ENCODE measurements around the gene KIF26B.

The KIF26B gene

GRCh38 chr1:245437369-245438062, 282.7 kb downstream of the KIF26B start:
- no peak for DNase-seq

- no peak for DNase-seq
These were observed 286.1 kb downstream of the KIF26B start for GRCh38 chr1:245440922-245441321.

GRCh38 chr1:245441689-245442088, 286.9 kb downstream of the KIF26B start:
- no peak for DNase-seq

- no peak for DNase-seq
These were observed 289.5 kb downstream of the KIF26B start for GRCh38 chr1:245444147-245444828.

- no peak for DNase-seq
These were observed 290.2 kb downstream of the KIF26B start for GRCh38 chr1:245444945-245445344.

- no peak for DNase-seq
These were observed 293.7 kb downstream of the KIF26B start for GRCh38 chr1:245448531-245448930.

- no peak for DNase-seq
These were observed 294.2 kb downstream of the KIF26B start for GRCh38 chr1:245448975-245449431.

- no peak for DNase-seq
These were observed 298.8 kb downstream of the KIF26B start for GRCh38 chr1:245453541-245453940.

- no peak for DNase-seq
These were observed 299.3 kb downstream of the KIF26B start for GRCh38 chr1:245454051-245454450.

- DNase-seq: no peak
These were observed 302.8 kb downstream of the KIF26B start for GRCh38 chr1:245457562-245457961.

- DNase-seq: no peak
These were observed 303.4 kb downstream of the KIF26B start for GRCh38 chr1:245458234-245458633.

GRCh38 chr1:245458761-245459174, 304.0 kb downstream of the KIF26B start:
- no peak for DNase-seq

- DNase-seq: no peak
These were observed 304.8 kb downstream of the KIF26B start for GRCh38 chr1:245459621-245460020.

GRCh38 chr1:245461681-245462080, 306.9 kb downstream of the KIF26B start:
- no peak for DNase-seq

- no peak for DNase-seq
These were observed 307.4 kb downstream of the KIF26B start for GRCh38 chr1:245462161-245462560.

- DNase-seq: no peak
These were observed 308.8 kb downstream of the KIF26B start for GRCh38 chr1:245463392-245464165.

GRCh38 chr1:245464290-245464689, 309.5 kb downstream of the KIF26B start:
- no peak for DNase-seq

- DNase-seq: no peak
These were observed 310.9 kb downstream of the KIF26B start for GRCh38 chr1:245465666-245466065.

GRCh38 chr1:245466261-245466660, 311.5 kb downstream of the KIF26B start:
- no peak for DNase-seq

GRCh38 chr1:245467804-245468203, 313.0 kb downstream of the KIF26B start:
- DNase-seq: no peak

- no peak for DNase-seq
These were observed 314.2 kb downstream of the KIF26B start for GRCh38 chr1:245469006-245469405.

- DNase-seq: no peak
These were observed 314.9 kb downstream of the KIF26B start for GRCh38 chr1:245469734-245470133.

GRCh38 chr1:245475126-245475525, 320.3 kb downstream of the KIF26B start:
- no peak for DNase-seq

All from activated CD8-positive, alpha-beta memory T cell treated with anti-CD3 and anti-CD28 coated beads, Interleukin-2, amount 50 U/mL, for 4 hours (primary cell).